K562 (cell line): Measurements from ENCODE around the gene NPR3. TPM values are rescaled to one million over a fixed set of nuclear protein-coding genes. Genes with fewer than 3 reads are reported as not detected.

Source experiments
- RAD21 ChIP-seq, 2 experiments: fragments of 250-450 bp in 1 of 2; fragments of 450-650 bp in 1 of 2; sonication (Bioruptor Pico) in 1 of 2; formaldehyde crosslinking in 1 of 2; IDR thresholded peaks in 1 of 2; conservative IDR thresholded peaks in 1 of 2; 2 replicates each; pipeline versions ENCODE4 v1.4.0 to v1.8.0; 2020 to 2022; ENCODE audit warnings: mild to moderate bottlenecking in 2 of 2, moderate library complexity in 1 of 2
- REST ChIP-seq, 2 experiments: fragments of 450-650 bp; formaldehyde crosslinking in 1 of 2; IDR thresholded peaks; 2 replicates each; pipeline versions ENCODE4 v1.4.0 to v1.6.1; 2014 to 2020; ENCODE audit warnings: mild to moderate bottlenecking in 2 of 2, borderline replicate concordance in 1 of 2, low read depth in 1 of 2
- ZFP36 ChIP-seq: fragments of 150-350 bp; IDR thresholded peaks from 2 replicates; pipeline ENCODE4 v1.6.1; 2018; ENCODE audit warnings: low read length, low read depth; ENCODE audit not compliant: partially characterized antibody
- polyA plus RNA-seq, 8 experiments: library from polyadenylated mRNA; depleted of rRNA in 4 of 8; stranded (reverse) in 5 of 8; unstranded in 3 of 8; fragments of >200 nt; fragmentation: Nextera tagmentation in 2 of 8; fragmentation: Illumina TruSeq in 1 of 8; extraction: Ambion mirVana in 2 of 8; extraction: Trizol in 1 of 8; gene quantifications; 2 replicates each; pipeline versions ENCODE4 v1.2.1 to v1.2.3, GENCODE V29; 2011 to 2014; ENCODE audit warnings: inconsistent platforms in 1 of 8, missing spikeins in 1 of 8
- total RNA-seq, 7 experiments: library from RNA; depleted of rRNA in 6 of 7; stranded (reverse); fragments of >200 nt in 6 of 7; fragmentation: Illumina TruSeq in 2 of 7; extraction: Trizol in 2 of 7; gene quantifications; 2 replicates each; pipeline versions ENCODE4 v1.2.1 to v1.2.3, GENCODE V29; 2011 to 2021; ENCODE audit warnings: low replicate concordance in 1 of 7

Gene NPR3
- total and polyA plus RNA-seq, 9 of the 15 experiments (the other 6 are each of a cell fraction or from before 2014, with no cell fraction given), result 0.01 to 0.11 (median 0.04) TPM; not detected in 2

DNA sequence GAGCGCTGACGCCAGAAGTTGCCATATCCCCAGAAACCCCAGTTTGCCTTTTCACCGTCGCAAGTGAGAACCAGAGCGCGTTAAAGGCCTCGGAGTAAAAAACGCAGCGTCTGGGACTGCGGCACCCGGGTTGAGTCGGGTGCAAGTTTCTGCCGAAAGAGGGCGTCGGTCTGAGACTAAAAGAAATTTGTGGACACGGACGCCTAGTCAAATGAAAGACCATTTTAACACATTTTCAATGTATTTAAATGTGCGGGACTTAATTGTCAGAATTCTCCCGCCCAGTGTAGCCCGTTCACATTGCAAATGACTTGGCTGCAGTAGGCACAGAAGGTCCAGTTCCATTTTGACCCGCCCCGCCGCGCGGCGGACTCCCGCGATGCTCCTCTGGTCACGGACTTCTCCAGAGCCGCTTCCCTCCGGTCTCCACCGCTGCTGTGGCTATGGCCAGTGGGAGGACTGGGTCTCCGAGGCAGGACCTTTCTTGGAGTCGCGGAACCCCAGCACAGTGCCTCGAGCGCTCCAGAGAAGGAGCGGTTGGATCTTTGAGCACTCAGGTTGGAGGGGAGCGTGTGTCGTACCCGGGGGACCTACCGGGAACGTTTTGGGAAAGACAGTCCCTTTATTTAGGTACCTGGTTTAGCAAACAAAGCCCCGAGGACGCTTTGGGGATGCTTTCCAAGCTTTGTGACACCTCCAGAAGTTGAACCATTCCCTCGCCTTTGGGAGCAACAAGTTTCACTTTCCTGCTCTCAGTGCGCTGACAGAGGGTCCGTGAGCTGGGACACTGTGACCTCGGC lies 1.2 kb upstream of the NPR3 start (continued):
- TF ChIP-seq ZFP36 (peak; percentile 10), RAD21 (CRISPR knock-in tag; conservative IDR thresholded peaks at IDR 0.05 in 1 of 2, IDR thresholded peaks at IDR 0.05 in 1 of 2) (peak in 1 of 2 experiments; percentile 33; a peak in 1 of 4 replicates), REST (IDR thresholded peaks at IDR 0.05; ENCODE audit: borderline replicate concordance) (peak; percentile 29; the same call in 1 of the 2 replicates), REST (CRISPR knock-in tag; IDR thresholded peaks at IDR 0.05; ENCODE audit: low read depth) (no peak)
